ENCODE measurements around the gene SAMD3. TPM values are rescaled to one million over a fixed set of nuclear protein-coding genes. Genes with fewer than 3 reads are reported as not detected.

The SAMD3 gene
- total RNA-seq, 1 donor from 2014 or later = 0.45 TPM

GRCh38 chr6:130211691-130212090 lies 11.1 kb downstream of the SAMD3 start:
- no peak overlapping the region for H3K4me2 ChIP-seq (ENCODE audit: low read length)
- no peak for DNase-seq (ENCODE audit: low read depth)
- no peak overlapping the region for H3K4me3 Mint-ChIP-seq (ENCODE audit: unreplicated experiment)
- no peak for TF ChIP-seq EZH2 (IDR thresholded peaks at IDR 0.05; ENCODE audit: insufficient read depth, low read length)
- TF ChIP-seq CTCF (IDR thresholded peaks at IDR 0.05; ENCODE audit: insufficient read depth, low read depth, low read length) = no peak
- H3K27ac Mint-ChIP-seq (ENCODE audit: unreplicated experiment) = no peak overlapping the region
- no peaks in the 10 kb centered on the region for H3K27me3 ChIP-seq (ENCODE audit: insufficient read depth, low read length)
- no peaks in the 10 kb centered on the region for H3K9me3 ChIP-seq (ENCODE audit: insufficient read depth, low read depth, low read length)
- no peaks in the 10 kb centered on the region for H3K36me3 Mint-ChIP-seq (ENCODE audit: low read depth, unreplicated experiment)
- H2AFZ ChIP-seq (ENCODE audit: low read depth, low read length) = no peak overlapping the region
- FAIRE-seq = no peak
- no peaks in the 10 kb centered on the region for H3K4me1 ChIP-seq (ENCODE audit: insufficient read depth, low read length)
- H3K9me3 Mint-ChIP-seq (ENCODE audit: unreplicated experiment) = peaks cover 6% of the 10 kb centered on the region
- H3K9ac ChIP-seq (ENCODE audit: low read length) = no peak overlapping the region
- H3K36me3 ChIP-seq (ENCODE audit: insufficient read depth, low read length) = peaks cover 4% of the 10 kb centered on the region
- H3K27ac ChIP-seq (ENCODE audit: low read depth, low read length) = no peak overlapping the region
- no peaks in the 10 kb centered on the region for H4K20me1 ChIP-seq (ENCODE audit: insufficient read depth, low read length)
- H3K4me1 Mint-ChIP-seq (ENCODE audit: low read depth, unreplicated experiment) = peaks cover 5% of the 10 kb centered on the region
- H3K27me3 Mint-ChIP-seq (ENCODE audit: low read depth, unreplicated experiment) = no peaks in the 10 kb centered on the region
- no peaks in the 10 kb centered on the region for H3K79me2 ChIP-seq (ENCODE audit: insufficient read depth, low read length)
- no peak overlapping the region for H3K4me3 ChIP-seq (ENCODE audit: insufficient read depth, low read depth, low read length)

- Mint-ChIP-seq H3K4me3 (ENCODE audit: unreplicated experiment) (no peak overlapping the region), H3K27me3 (ENCODE audit: low read depth, unreplicated experiment) (no peaks in the 10 kb centered on the region), H3K4me1 (ENCODE audit: low read depth, unreplicated experiment) (no peaks in the 10 kb centered on the region), H3K27ac (ENCODE audit: unreplicated experiment) (no peak overlapping the region), H3K9me3 (ENCODE audit: unreplicated experiment) (peaks cover 6% of the 10 kb centered on the region), H3K36me3 (ENCODE audit: low read depth, unreplicated experiment) (no peaks in the 10 kb centered on the region)
- no peaks in the 10 kb centered on the region for H3K9me3 ChIP-seq (ENCODE audit: insufficient read depth, low read depth, low read length)
- DNase-seq (ENCODE audit: low read depth) (no peak), FAIRE-seq (no peak)
- no peak overlapping the region for H3K4me3 ChIP-seq (ENCODE audit: insufficient read depth, low read depth, low read length)
- no peaks in the 10 kb centered on the region for H3K4me1 ChIP-seq (ENCODE audit: insufficient read depth, low read length)
- H3K79me2 ChIP-seq (ENCODE audit: insufficient read depth, low read length) = no peaks in the 10 kb centered on the region
- H3K9ac ChIP-seq (ENCODE audit: low read length) = no peak overlapping the region
- no peak overlapping the region for H3K27ac ChIP-seq (ENCODE audit: low read depth, low read length)
- no peak for TF ChIP-seq EZH2 (IDR thresholded peaks at IDR 0.05; ENCODE audit: insufficient read depth, low read length)
- TF ChIP-seq CTCF (IDR thresholded peaks at IDR 0.05; ENCODE audit: insufficient read depth, low read depth, low read length) = no peak
- H3K36me3 ChIP-seq (ENCODE audit: insufficient read depth, low read length) = peaks cover 4% of the 10 kb centered on the region
- no peaks in the 10 kb centered on the region for H4K20me1 ChIP-seq (ENCODE audit: insufficient read depth, low read length)
- H2AFZ ChIP-seq (ENCODE audit: low read depth, low read length) = no peak overlapping the region
- H3K27me3 ChIP-seq (ENCODE audit: insufficient read depth, low read length) = no peaks in the 10 kb centered on the region
- no peak overlapping the region for H3K4me2 ChIP-seq (ENCODE audit: low read length)
Measured at GRCh38 chr6:130207979-130208649, 14.6 kb downstream of the SAMD3 start.

- Histone ChIP-seq H3K4me3 (ENCODE audit: insufficient read depth, low read depth, low read length) (no peak overlapping the region), H3K4me2 (ENCODE audit: low read length) (no peak overlapping the region), H3K4me1 (ENCODE audit: insufficient read depth, low read length) (no peaks in the 10 kb centered on the region), H3K27me3 (ENCODE audit: insufficient read depth, low read length) (no peaks in the 10 kb centered on the region), H3K27ac (ENCODE audit: low read depth, low read length) (no peak overlapping the region), H3K36me3 (ENCODE audit: insufficient read depth, low read length) (peaks cover 4% of the 10 kb centered on the region), H3K9ac (ENCODE audit: low read length) (no peak overlapping the region), H4K20me1 (ENCODE audit: insufficient read depth, low read length) (no peaks in the 10 kb centered on the region), H2AFZ (ENCODE audit: low read depth, low read length) (no peak overlapping the region), H3K79me2 (ENCODE audit: insufficient read depth, low read length) (no peaks in the 10 kb centered on the region), H3K9me3 (ENCODE audit: insufficient read depth, low read depth, low read length) (no peaks in the 10 kb centered on the region)
- H3K27me3 Mint-ChIP-seq (ENCODE audit: low read depth, unreplicated experiment) = peaks cover 2% of the 10 kb centered on the region
- H3K9me3 Mint-ChIP-seq (ENCODE audit: unreplicated experiment) = peaks cover 6% of the 10 kb centered on the region
- H3K4me3 Mint-ChIP-seq (ENCODE audit: unreplicated experiment) = no peak overlapping the region
- TF ChIP-seq EZH2 (IDR thresholded peaks at IDR 0.05; ENCODE audit: insufficient read depth, low read length) (no peak), CTCF (IDR thresholded peaks at IDR 0.05; ENCODE audit: insufficient read depth, low read depth, low read length) (no peak)
- no peak overlapping the region for H3K27ac Mint-ChIP-seq (ENCODE audit: unreplicated experiment)
- no peaks in the 10 kb centered on the region for H3K36me3 Mint-ChIP-seq (ENCODE audit: low read depth, unreplicated experiment)
- FAIRE-seq = no peak
- H3K4me1 Mint-ChIP-seq (ENCODE audit: low read depth, unreplicated experiment) = no peaks in the 10 kb centered on the region
- DNase-seq (ENCODE audit: low read depth) = no peak
Measured at GRCh38 chr6:130206479-130206878, 16.3 kb downstream of the SAMD3 start.
